Bronchus fibroblast of lung (primary cell): ENCODE measurements around the gene IVL. TPM values are rescaled to one million over a fixed set of nuclear protein-coding genes. Genes with fewer than 3 reads are reported as not detected.

Experiments
- total RNA-seq: library from RNA; depleted of rRNA; stranded (reverse); fragments of >200 nt; gene quantifications from 2 replicates; pipeline ENCODE4 v1.2.3, GENCODE V29; 2015

IVL gene, protein sequence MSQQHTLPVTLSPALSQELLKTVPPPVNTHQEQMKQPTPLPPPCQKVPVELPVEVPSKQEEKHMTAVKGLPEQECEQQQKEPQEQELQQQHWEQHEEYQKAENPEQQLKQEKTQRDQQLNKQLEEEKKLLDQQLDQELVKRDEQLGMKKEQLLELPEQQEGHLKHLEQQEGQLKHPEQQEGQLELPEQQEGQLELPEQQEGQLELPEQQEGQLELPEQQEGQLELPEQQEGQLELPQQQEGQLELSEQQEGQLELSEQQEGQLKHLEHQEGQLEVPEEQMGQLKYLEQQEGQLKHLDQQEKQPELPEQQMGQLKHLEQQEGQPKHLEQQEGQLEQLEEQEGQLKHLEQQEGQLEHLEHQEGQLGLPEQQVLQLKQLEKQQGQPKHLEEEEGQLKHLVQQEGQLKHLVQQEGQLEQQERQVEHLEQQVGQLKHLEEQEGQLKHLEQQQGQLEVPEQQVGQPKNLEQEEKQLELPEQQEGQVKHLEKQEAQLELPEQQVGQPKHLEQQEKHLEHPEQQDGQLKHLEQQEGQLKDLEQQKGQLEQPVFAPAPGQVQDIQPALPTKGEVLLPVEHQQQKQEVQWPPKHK
- not detected in 2 replicates for total RNA-seq

DNA sequence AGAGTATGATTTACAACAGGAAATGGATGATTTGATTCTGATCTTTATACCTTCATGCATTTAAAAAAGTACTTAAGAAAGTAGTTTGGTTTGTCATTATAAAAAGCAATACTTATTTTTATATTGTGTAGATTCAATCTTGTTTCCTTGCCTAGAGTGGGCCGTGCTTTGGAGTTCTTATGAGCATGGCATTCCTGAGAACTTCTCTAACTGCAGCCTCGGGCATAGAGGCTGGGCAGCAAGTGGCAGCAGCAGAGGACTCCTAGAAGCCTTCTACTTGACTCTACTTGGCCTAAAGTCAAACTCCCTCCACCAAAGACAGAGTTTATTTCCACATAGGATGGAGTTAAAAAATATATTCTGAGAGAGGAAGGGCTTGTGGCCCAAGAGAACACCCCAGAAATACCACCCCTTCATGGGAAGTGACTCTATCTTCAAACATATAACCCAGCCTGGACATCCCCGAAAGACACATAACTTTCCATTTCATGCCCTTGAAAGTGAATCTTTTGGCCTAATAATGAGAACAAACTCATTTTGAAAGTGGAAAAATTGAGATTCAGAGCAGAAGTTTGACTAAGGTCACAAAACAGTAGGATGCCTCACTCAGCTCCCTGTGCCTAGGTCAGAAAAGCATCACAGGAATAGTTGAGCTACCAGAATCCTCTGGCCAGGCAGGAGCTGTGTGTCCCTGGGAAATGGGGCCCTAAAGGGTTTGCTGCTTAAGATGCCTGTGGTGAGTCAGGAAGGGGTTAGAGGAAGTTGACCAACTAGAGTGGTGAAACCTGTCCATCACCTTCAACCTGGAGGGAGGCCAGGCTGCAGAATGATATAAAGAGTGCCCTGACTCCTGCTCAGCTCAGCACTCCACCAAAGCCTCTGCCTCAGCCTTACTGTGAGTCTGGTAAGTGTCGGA, at the start of gene IVL:
IVL (plus strand) TSS at position 861 of the 916 bp plus-strand sequence. CDS start 1,252 bp downstream, outside the sequence.

GRCh38 chr1:152859696-152860095, 48.6 kb upstream of the IVL start, which contains the start of gene LCE7A:
Gene LCE7A (plus strand): TSS chr1:152859996. CDS start chr1:152860698, 702 bp downstream.

DNA sequence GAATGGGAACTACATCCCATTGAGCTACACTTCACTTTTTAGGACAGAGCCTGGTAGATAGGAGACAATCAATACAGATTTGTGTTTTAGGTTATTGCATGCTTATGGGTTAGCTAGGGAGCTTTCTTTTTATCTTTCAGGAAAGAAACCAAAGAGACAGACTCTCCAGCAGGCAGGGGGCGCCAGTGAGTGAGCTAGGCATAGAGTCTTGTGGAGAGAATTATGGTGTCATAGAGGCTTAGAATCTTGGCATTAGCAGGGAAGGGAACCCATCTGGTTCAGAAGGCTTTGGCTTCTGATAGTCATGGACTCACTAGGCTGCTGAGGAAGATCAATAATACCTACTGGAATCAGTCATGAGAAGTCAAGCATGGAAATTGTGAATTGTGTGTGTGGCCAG, 30.3 kb upstream of the IVL start, which contains the start of gene SMCP:
SMCP (plus strand) TSS at position 281 of the 400 bp plus-strand sequence. CDS start 6,101 bp downstream, outside the sequence.

GRCh38 chr1:152946651-152947256, 38.4 kb downstream of the IVL start, which contains the start of gene SPRR5:
Gene SPRR5 (plus strand): TSS chr1:152947206. CDS start chr1:152948555, 1,349 bp downstream.

Other genes with a start within 250 kb of the IVL start
- not detected in 2 replicates for gene LCE2D, start 245.2 kb upstream of the IVL start, total RNA-seq
- gene LCE2C, start 233.3 kb upstream of the IVL start, total RNA-seq = not detected in 2 replicates
- gene LCE2B, start 222.4 kb upstream of the IVL start, total RNA-seq = not detected in 2 replicates
- not detected in 2 replicates for gene LCE2A, start 210.2 kb upstream of the IVL start, total RNA-seq
- gene LCE4A, start 200.4 kb upstream of the IVL start, total RNA-seq = not detected in 2 replicates
- gene KPRP, start 150.5 kb upstream of the IVL start, total RNA-seq = not detected in 2 replicates
- not detected in 2 replicates for gene LCE1F, start 133.4 kb upstream of the IVL start, total RNA-seq
- gene LCE1E, start 122.3 kb upstream of the IVL start, total RNA-seq = not detected in 2 replicates
- not detected in 2 replicates for gene LCE1D, start 111.8 kb upstream of the IVL start, total RNA-seq
- not detected in 2 replicates for gene LCE1C, start 101.9 kb upstream of the IVL start, total RNA-seq
- gene LCE1B, start 96.6 kb upstream of the IVL start, total RNA-seq = not detected in 2 replicates
- not detected in 2 replicates for gene LCE1A, start 81.1 kb upstream of the IVL start, total RNA-seq
- gene LCE6A, start 65.7 kb upstream of the IVL start, total RNA-seq = not detected in 2 replicates
- gene LCE7A, start 48.5 kb upstream of the IVL start, total RNA-seq = not detected in 2 replicates
- gene SMCP, start 30.2 kb upstream of the IVL start, total RNA-seq = not detected in 2 replicates
- not detected in 2 replicates for gene SPRR5, start 38.7 kb downstream of the IVL start, total RNA-seq
- gene SPRR4, start 62.1 kb downstream of the IVL start, total RNA-seq = not detected in 2 replicates
- gene SPRR1A, start 75.5 kb downstream of the IVL start, total RNA-seq = not detected in 2 replicates
- not detected in 2 replicates for gene SPRR3, start 93.2 kb downstream of the IVL start, total RNA-seq
- gene SPRR1B, start 122.7 kb downstream of the IVL start, total RNA-seq = not detected in 2 replicates
- gene SPRR2D, start 132.6 kb downstream of the IVL start, total RNA-seq = not detected in 2 replicates
- gene SPRR2A, start 149.0 kb downstream of the IVL start, total RNA-seq = not detected in 2 replicates
- gene SPRR2B, start 163.1 kb downstream of the IVL start, total RNA-seq = not detected in 2 replicates
- gene SPRR2E, start 186.0 kb downstream of the IVL start, total RNA-seq = not detected in 2 replicates
- not detected in 2 replicates for gene SPRR2F, start 205.0 kb downstream of the IVL start, total RNA-seq
- not detected in 2 replicates for gene SPRR2G, start 242.3 kb downstream of the IVL start, total RNA-seq